Progenitor cell of endocrine pancreas (in vitro differentiated cells): ENCODE measurements around the gene ALG1. TPM values are rescaled to one million over a fixed set of nuclear protein-coding genes. Genes with fewer than 3 reads are reported as not detected.

ENCODE experiments used
- DNase-seq: peaks from one replicate; pipeline ENCODE4 v3.0.0; 2021; ENCODE audit warnings: low spot score; ENCODE audit not compliant: unreplicated experiment
- H3K27ac Mint-ChIP-seq: 2 replicates; pipeline ENCODE4 v1.8.0; 2021; ENCODE audit warnings: mild to moderate bottlenecking, moderate library complexity, mixed read lengths
- H3K27me3 Mint-ChIP-seq: 2 replicates; pipeline ENCODE4 v1.8.0; 2021; ENCODE audit warnings: mixed read lengths
- H3K36me3 Mint-ChIP-seq: 2 replicates; pipeline ENCODE4 v1.8.0; 2022; ENCODE audit warnings: mixed read lengths; ENCODE audit not compliant: insufficient read depth
- H3K4me1 Mint-ChIP-seq: 2 replicates; pipeline ENCODE4 v1.8.0; 2021; ENCODE audit warnings: low read depth, mixed read lengths
- H3K4me3 Mint-ChIP-seq: 2 replicates; pipeline ENCODE4 v1.8.0; 2021; ENCODE audit warnings: low read depth, mild to moderate bottlenecking, moderate library complexity, mixed read lengths
- H3K9me3 Mint-ChIP-seq: 2 replicates; pipeline ENCODE4 v1.8.0; 2021; ENCODE audit warnings: low read depth, mixed read lengths
- total RNA-seq: library from RNA; stranded (reverse); gene quantifications from 2 replicates; pipeline ENCODE4 v1.2.1, GENCODE V29; 2021
- TF ChIP-seq, protein P1 (sequence below): fragments of 200-600 bp; sonication (generic); IDR thresholded peaks from one replicate; pipeline ENCODE4 v1.5.0; 2021; ENCODE audit warnings: antibody characterized with exemption, mild to moderate bottlenecking; ENCODE audit not compliant: unreplicated experiment

The ALG1 gene
- total RNA-seq, 1 donor from 2014 or later = 28.4 TPM

- Mint-ChIP-seq H3K4me1 (peaks cover 39% of the 10 kb centered on the region), H3K27me3 (no peaks in the 10 kb centered on the region), H3K9me3 (no peaks in the 10 kb centered on the region), H3K27ac (peak overlapping the region; percentile 93), H3K36me3 (peaks cover 3% of the 10 kb centered on the region), H3K4me3 (peak overlapping the region; percentile 85)
- TF ChIP-seq, protein P1, sequence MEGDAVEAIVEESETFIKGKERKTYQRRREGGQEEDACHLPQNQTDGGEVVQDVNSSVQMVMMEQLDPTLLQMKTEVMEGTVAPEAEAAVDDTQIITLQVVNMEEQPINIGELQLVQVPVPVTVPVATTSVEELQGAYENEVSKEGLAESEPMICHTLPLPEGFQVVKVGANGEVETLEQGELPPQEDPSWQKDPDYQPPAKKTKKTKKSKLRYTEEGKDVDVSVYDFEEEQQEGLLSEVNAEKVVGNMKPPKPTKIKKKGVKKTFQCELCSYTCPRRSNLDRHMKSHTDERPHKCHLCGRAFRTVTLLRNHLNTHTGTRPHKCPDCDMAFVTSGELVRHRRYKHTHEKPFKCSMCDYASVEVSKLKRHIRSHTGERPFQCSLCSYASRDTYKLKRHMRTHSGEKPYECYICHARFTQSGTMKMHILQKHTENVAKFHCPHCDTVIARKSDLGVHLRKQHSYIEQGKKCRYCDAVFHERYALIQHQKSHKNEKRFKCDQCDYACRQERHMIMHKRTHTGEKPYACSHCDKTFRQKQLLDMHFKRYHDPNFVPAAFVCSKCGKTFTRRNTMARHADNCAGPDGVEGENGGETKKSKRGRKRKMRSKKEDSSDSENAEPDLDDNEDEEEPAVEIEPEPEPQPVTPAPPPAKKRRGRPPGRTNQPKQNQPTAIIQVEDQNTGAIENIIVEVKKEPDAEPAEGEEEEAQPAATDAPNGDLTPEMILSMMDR = no peak
- no peak for DNase-seq
Observed at GRCh38 chr16:5032748-5033167, 38.9 kb upstream of the ALG1 start.

GRCh38 chr16:5033256-5034166 is 38.1 kb upstream of the ALG1 start, which contains the start of gene NAGPA:
NAGPA (minus strand) TSS chr16:5033935; CDS start chr16:5033914, 21 bp downstream.
- peak; percentile 85 for DNase-seq
- Mint-ChIP-seq H3K4me3 (peak within 1 kb of the TSS; percentile 85), H3K36me3 (peaks cover 3% of the 10 kb centered on the region), H3K9me3 (no peaks in the 10 kb centered on the region), H3K4me1 (peaks cover 41% of the 10 kb centered on the region), H3K27me3 (no peaks in the 10 kb centered on the region), H3K27ac (peak within 1 kb of the TSS; percentile 95)
- TF ChIP-seq, protein P1 = no peak

DNA sequence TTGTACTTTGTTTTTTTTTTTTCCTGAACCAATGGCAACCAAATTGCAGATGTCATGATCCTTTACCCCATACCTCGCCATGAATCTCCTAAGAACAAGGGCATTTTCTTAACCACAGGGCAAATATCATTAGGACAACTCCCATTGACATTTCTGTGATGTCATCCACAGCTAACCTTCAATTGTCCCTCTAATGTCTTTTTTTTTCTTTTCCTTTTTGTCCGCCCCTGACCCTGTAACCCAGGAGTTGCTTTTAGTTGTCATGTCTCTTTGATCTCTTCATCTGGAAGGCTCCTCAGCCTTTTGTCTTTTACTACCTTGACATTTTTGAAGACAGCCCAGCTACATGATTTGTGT is 37.5 kb upstream of the ALG1 start:
- H3K27ac Mint-ChIP-seq = peak overlapping the region; percentile 95
- peaks cover under 1% of the 10 kb centered on the region for H3K36me3 Mint-ChIP-seq
- no peaks in the 10 kb centered on the region for H3K9me3 Mint-ChIP-seq
- TF ChIP-seq, protein P1 = no peak
- H3K4me1 Mint-ChIP-seq = peaks cover 41% of the 10 kb centered on the region
- H3K4me3 Mint-ChIP-seq = peak overlapping the region; percentile 85
- DNase-seq = no peak
- no peaks in the 10 kb centered on the region for H3K27me3 Mint-ChIP-seq

- DNase-seq = no peak
- H3K9me3 Mint-ChIP-seq = no peaks in the 10 kb centered on the region
- TF ChIP-seq, protein P1 = no peak
- no peaks in the 10 kb centered on the region for H3K27me3 Mint-ChIP-seq
- peak overlapping the region; percentile 85 for H3K4me3 Mint-ChIP-seq
- no peaks in the 10 kb centered on the region for H3K36me3 Mint-ChIP-seq
- peak overlapping the region; percentile 95 for H3K27ac Mint-ChIP-seq
- peaks cover 43% of the 10 kb centered on the region for H3K4me1 Mint-ChIP-seq
Observed at GRCh38 chr16:5035909-5036227, 35.8 kb upstream of the ALG1 start.

DNA sequence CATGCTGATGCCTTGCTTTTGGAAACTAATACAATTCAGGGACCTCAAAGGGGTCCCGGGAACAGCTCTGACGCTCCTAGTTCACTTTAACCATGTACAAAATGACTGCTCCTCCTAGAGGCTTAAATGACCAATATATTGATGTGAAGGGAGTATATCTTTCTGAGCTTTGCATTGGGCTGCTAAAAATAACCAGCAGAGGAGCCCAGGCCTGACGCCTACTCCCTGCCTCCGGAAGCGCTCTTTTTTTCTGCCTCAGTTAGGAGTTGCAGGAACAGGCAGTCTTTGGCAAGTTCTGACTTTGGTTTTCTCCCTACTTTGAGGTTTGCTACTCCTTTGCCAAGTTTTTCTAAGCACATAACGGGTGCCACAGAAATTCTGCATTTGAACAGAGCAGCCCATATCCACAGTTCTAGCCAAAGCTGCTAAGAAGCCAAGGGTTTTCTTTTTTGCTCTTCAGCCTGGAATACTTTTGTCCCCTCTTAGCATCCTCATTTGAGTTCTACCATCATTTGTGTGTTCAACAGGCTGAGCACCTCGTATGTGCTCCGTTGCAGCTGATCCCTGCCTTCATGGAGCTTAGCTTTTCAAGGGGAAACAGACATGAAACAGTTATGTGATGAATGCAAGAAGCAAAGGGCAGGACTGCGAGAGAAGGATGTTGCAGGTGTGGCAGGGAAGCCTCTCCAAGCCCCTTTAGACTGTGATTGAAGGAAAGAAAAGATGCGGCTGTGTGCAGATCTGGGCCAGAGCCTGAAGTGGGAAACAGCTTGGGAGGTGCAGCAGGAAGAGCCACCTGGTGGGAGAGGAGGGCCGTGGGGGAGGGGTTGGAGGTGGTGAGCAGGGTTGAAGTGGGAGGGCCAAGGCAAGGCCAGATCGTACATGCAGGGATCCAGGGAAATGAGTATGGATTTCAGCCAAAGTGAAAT is 35.2 kb upstream of the ALG1 start:
- Mint-ChIP-seq H3K4me1 (peaks cover 45% of the 10 kb centered on the region), H3K36me3 (no peaks in the 10 kb centered on the region), H3K27ac (peak overlapping the region; percentile 95), H3K9me3 (no peaks in the 10 kb centered on the region), H3K4me3 (peak overlapping the region; percentile 85), H3K27me3 (no peaks in the 10 kb centered on the region)
- DNase-seq = no peak
- TF ChIP-seq, protein P1 = no peak
